Progenitor cell of endocrine pancreas (in vitro differentiated cells): ENCODE results near the gene PRF1. TPM values are rescaled to one million over a fixed set of nuclear protein-coding genes. Genes with fewer than 3 reads are reported as not detected.
A peak's percentile ranks its signal among the peaks of the same experiment; 100 is the strongest.
"Not testable (repeated sequence)": the region's sequence is repeated elsewhere in the genome, so short reads cannot be mapped to it uniquely, and the experiment has no call there.

ENCODE experiments used
- DNase-seq: peaks from one replicate; pipeline ENCODE4 v3.0.0; 2021; ENCODE audit warnings: low spot score; ENCODE audit not compliant: unreplicated experiment
- H3K27ac Mint-ChIP-seq: 2 replicates; pipeline ENCODE4 v1.8.0; 2021; ENCODE audit warnings: mild to moderate bottlenecking, moderate library complexity, mixed read lengths
- H3K27me3 Mint-ChIP-seq: 2 replicates; pipeline ENCODE4 v1.8.0; 2021; ENCODE audit warnings: mixed read lengths
- H3K36me3 Mint-ChIP-seq: 2 replicates; pipeline ENCODE4 v1.8.0; 2022; ENCODE audit warnings: mixed read lengths; ENCODE audit not compliant: insufficient read depth
- H3K4me1 Mint-ChIP-seq: 2 replicates; pipeline ENCODE4 v1.8.0; 2021; ENCODE audit warnings: low read depth, mixed read lengths
- H3K4me3 Mint-ChIP-seq: 2 replicates; pipeline ENCODE4 v1.8.0; 2021; ENCODE audit warnings: low read depth, mild to moderate bottlenecking, moderate library complexity, mixed read lengths
- H3K9me3 Mint-ChIP-seq: 2 replicates; pipeline ENCODE4 v1.8.0; 2021; ENCODE audit warnings: low read depth, mixed read lengths
- CTCF ChIP-seq: fragments of 200-600 bp; sonication (generic); IDR thresholded peaks from one replicate; pipeline ENCODE4 v1.5.0; 2021; ENCODE audit warnings: antibody characterized with exemption, mild to moderate bottlenecking; ENCODE audit not compliant: unreplicated experiment
- total RNA-seq: library from RNA; stranded (reverse); gene quantifications from 2 replicates; pipeline ENCODE4 v1.2.1, GENCODE V29; 2021

The PRF1 gene
- total RNA-seq, 1 donor from 2014 or later = not detected

DNA sequence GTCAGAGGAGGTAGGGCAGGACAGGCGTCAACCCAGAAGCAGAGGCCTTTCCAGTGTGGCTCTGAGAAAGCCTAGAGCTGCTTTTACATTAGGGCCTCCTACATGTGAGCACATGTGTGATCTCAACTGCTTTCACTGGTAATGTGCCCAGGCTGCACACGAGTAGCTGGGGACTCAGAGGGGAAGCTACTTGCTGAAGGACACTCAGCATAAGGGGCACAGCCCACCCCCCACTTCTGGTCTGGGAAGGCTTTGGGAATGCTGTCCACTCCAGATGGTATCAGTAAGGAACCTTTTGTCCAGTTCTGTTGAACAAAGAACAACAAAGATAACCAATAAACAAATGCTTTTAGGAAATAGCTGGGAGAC is 18.9 kb downstream of the PRF1 start:
- H3K27me3 Mint-ChIP-seq = peaks cover 3% of the 10 kb centered on the region
- no peaks in the 10 kb centered on the region for H3K36me3 Mint-ChIP-seq
- no peak for TF ChIP-seq CTCF
- peaks cover 9% of the 10 kb centered on the region for H3K4me1 Mint-ChIP-seq
- peak overlapping the region; percentile 37 for H3K27ac Mint-ChIP-seq
- no peaks in the 10 kb centered on the region for H3K9me3 Mint-ChIP-seq
- H3K4me3 Mint-ChIP-seq = no peak overlapping the region
- no peak for DNase-seq

DNA sequence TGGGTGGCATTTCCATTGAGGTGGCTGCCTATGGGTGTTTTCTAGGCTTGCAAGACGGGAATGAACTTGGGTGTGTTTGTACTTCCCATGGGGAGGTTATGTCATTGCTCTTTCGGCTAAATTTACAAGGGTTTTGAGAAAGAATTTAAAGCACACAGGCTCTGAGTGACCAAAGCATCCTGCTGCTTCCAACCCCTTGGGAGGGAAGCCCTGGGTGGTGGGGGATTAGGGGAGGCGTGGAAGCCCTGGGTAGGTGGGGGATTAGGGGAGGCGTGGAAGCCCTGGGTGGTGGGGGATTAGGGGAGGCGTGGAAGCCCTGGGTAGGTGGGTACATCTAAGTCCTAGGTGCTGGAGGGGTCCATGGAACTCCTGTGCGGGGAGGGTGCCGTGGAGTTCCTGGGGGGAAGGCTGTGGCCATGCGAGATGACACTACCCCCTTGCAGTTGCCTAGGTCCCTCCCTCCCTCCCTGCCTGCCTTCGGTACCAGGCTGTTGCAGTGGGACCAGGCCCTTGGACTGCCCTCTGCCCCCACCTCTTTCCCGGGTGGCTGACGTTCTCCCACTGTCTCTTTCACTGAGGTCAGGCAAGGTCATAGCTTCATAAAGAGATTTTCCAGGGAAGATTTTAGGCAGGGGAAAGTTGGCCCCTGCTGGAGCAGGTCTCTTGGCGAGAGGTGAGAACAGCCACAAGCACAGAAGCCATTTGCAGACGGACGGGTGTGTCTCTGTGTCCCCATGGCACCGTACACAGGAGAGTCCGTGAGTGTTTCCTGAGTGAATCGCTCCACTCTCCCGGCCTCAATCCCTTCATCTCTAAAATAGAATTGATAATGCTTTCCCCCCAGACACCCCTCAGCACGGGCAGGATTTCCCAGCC is 19.5 kb downstream of the PRF1 start:
- no peak for TF ChIP-seq CTCF
- Mint-ChIP-seq H3K27ac (peak overlapping the region; percentile 37), H3K9me3 (no peaks in the 10 kb centered on the region), H3K4me1 (peaks cover 9% of the 10 kb centered on the region), H3K4me3 (no peak overlapping the region), H3K36me3 (no peaks in the 10 kb centered on the region), H3K27me3 (no peaks in the 10 kb centered on the region)
- DNase-seq = no peak

DNA sequence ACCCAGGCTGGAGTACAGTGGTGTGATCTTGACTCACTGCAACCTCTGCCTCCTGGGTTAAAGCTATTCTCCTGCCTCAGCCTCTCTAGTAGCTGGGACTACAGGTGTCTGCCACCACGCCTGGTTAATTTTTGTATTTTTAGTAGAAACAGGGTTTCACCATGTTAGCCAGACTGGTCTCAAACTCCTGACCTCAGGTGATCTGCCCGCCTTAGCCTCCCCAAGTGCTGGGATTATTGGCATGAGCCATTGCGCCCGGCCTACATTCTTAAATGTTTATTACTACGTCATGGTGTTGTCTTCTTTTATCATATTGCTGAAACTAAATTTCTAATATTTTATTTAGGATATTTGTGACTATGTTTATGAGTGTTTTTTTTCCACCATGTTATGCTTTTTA is 21.4 kb downstream of the PRF1 start:
- H3K4me3 Mint-ChIP-seq, H3K9me3 Mint-ChIP-seq, H3K27ac Mint-ChIP-seq, H3K4me1 Mint-ChIP-seq, H3K36me3 Mint-ChIP-seq, DNase-seq, H3K27me3 Mint-ChIP-seq: not testable (repeated sequence)

DNA sequence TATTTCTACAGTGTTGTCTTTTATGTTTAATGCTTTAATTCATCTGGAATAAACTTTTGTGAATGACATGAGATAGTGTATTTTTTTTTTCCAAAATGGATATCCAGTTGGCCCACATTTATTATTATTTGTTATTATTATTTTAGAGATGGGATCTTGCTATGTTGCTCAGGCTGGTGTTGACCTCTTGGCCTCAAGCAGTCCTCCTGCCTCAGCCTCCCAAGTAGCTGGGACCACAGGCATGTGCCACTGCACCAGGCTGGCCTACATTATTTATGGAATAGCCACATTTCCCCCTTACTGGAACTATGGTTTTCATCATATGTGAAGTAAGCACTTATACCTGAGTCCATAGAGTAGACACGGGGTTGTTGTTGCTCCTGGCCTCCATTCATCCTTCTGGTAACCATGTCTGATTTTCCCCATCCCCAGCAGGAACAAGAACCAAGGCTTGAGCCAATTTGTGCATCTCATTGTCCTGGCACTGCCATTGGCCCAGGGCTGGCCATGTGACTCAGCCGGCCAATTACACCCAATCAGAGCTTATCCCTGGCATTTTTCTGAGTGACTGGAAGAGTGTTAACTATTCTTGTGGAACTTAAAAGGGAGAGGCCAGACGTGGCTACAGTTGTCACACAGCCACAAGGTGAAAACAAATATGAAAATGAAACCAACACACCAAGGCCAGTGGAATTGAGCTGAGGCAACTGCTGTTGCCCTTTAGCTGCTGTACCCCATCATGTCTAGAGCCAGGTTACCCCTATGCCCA is 23.1 kb downstream of the PRF1 start:
- H3K27ac Mint-ChIP-seq = no peak overlapping the region
- no peak overlapping the region for H3K4me3 Mint-ChIP-seq
- no peaks in the 10 kb centered on the region for H3K27me3 Mint-ChIP-seq
- H3K36me3 Mint-ChIP-seq = no peaks in the 10 kb centered on the region
- no peak for TF ChIP-seq CTCF
- H3K4me1 Mint-ChIP-seq = peaks cover 3% of the 10 kb centered on the region
- no peak for DNase-seq
- no peaks in the 10 kb centered on the region for H3K9me3 Mint-ChIP-seq

DNA sequence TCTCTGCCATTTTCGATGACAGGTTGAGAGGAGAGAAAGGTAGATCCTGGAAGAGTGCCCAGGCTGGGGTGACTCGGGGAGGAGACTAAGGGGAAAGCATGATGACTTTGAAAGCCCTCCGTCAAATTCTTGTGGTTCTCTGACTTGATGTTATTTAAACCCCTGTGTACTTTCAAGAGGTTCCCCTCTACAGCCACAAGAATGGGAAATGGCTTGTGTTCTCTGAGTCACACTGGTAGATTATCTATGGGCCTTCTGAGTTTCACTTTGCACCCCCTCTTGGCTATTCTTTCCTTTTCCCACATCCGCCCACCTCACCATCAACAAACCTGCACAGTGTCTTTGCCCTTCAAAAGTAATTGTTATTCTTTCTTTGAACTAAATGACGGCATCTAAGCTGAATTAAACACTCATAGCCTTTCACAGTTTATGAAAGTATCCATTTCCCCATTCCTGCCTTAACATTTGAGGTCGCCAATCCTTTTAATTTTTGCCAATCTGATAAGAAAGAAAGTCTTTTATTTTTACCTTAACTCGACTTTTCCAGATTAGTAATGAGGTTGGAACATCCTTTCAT is 24.1 kb downstream of the PRF1 start:
- H3K4me1 Mint-ChIP-seq = peaks cover 7% of the 10 kb centered on the region
- TF ChIP-seq CTCF = no peak
- peak overlapping the region; percentile 40 for H3K27ac Mint-ChIP-seq
- no peak overlapping the region for H3K4me3 Mint-ChIP-seq
- no peaks in the 10 kb centered on the region for H3K36me3 Mint-ChIP-seq
- no peak for DNase-seq
- H3K9me3 Mint-ChIP-seq = no peaks in the 10 kb centered on the region
- no peaks in the 10 kb centered on the region for H3K27me3 Mint-ChIP-seq
